HL-60 (cell line): ENCODE results near the gene DOK5.

ENCODE experiments used
- DNase-seq, 2 experiments: peaks; one replicate each; pipeline ENCODE4 v3.0.0-alpha.2; 2010 to 2020; ENCODE audit warnings: low read depth in 1 of 2, low spot score in 1 of 2
- H3K27ac ChIP-seq: fragments of 250-450 bp; sonication (Bioruptor Pico); replicated peaks from 2 replicates; pipeline ENCODE4 v1.5.1; 2020; ENCODE audit warnings: mild to moderate bottlenecking, moderate library complexity
- H3K27me3 ChIP-seq: fragments of 250-450 bp; sonication (Bioruptor Pico); 2 replicates; pipeline ENCODE4 v1.5.1; 2021; ENCODE audit warnings: mild to moderate bottlenecking, moderate library complexity; ENCODE audit not compliant: insufficient read depth, poor library complexity, severe bottlenecking
- H3K4me3 ChIP-seq: replicated peaks from 2 replicates; pipeline ENCODE4 v1.5.1; 2011; ENCODE audit warnings: mild to moderate bottlenecking, control low read depth, low read length; ENCODE audit not compliant: insufficient read depth
- CTCF ChIP-seq: IDR thresholded peaks from one replicate; pipeline ENCODE4 v1.5.1; 2011; ENCODE audit warnings: low read length, control low read depth, inconsistent platforms; ENCODE audit not compliant: insufficient read depth
- GABPA ChIP-seq: IDR thresholded peaks from 2 replicates; pipeline ENCODE4 v1.6.1; 2012; ENCODE audit warnings: low read depth
- POLR2AphosphoS5 ChIP-seq: IDR thresholded peaks from 2 replicates; pipeline ENCODE4 v1.6.1; 2012; ENCODE audit warnings: low read depth
- REST ChIP-seq: IDR thresholded peaks from 2 replicates; pipeline ENCODE4 v1.6.1; 2012; ENCODE audit warnings: low read depth; ENCODE audit not compliant: insufficient replicate concordance
- SPI1 ChIP-seq: IDR thresholded peaks from 2 replicates; pipeline ENCODE4 v1.6.1; 2012; ENCODE audit warnings: low read depth, mild to moderate bottlenecking, borderline replicate concordance

Gene DOK5

GRCh38 chr20:54636575-54636974 lies 161.2 kb downstream of the DOK5 start:
- Histone ChIP-seq H3K27ac (no peak overlapping the region), H3K27me3 (peaks cover 2% of the 10 kb centered on the region), H3K4me3 (no peak overlapping the region)
- DNase-seq: no peak
- TF ChIP-seq REST (no peak), SPI1 (no peak), GABPA (no peak), POLR2AphosphoS5 (no peak), CTCF (no peak)

GRCh38 chr20:54639941-54640340 lies 164.5 kb downstream of the DOK5 start:
- Histone ChIP-seq H3K27ac (no peak overlapping the region), H3K27me3 (peaks cover 2% of the 10 kb centered on the region), H3K4me3 (no peak overlapping the region)
- no peak for TF ChIP-seq REST
- no peak for TF ChIP-seq SPI1
- TF ChIP-seq POLR2AphosphoS5: no peak
- TF ChIP-seq GABPA: no peak
- TF ChIP-seq CTCF: no peak
- DNase-seq: no peak

GRCh38 chr20:54640800-54641199 lies 165.4 kb downstream of the DOK5 start:
- TF ChIP-seq GABPA: no peak
- TF ChIP-seq SPI1: no peak
- TF ChIP-seq POLR2AphosphoS5: no peak
- TF ChIP-seq REST: no peak
- TF ChIP-seq CTCF: no peak
- peaks cover 2% of the 10 kb centered on the region for H3K27me3 ChIP-seq
- no peak for DNase-seq
- H3K4me3 ChIP-seq: no peak overlapping the region
- no peak overlapping the region for H3K27ac ChIP-seq
